ENCODE results near the gene GRIN2A.
A peak's percentile ranks its signal among the peaks of the same experiment; 100 is the strongest.

GRIN2A gene

GRCh38 chr16:10086620-10087019 lies 95.6 kb downstream of the GRIN2A start:
- no peak for DNase-seq (ENCODE audit: low read depth)

DNA sequence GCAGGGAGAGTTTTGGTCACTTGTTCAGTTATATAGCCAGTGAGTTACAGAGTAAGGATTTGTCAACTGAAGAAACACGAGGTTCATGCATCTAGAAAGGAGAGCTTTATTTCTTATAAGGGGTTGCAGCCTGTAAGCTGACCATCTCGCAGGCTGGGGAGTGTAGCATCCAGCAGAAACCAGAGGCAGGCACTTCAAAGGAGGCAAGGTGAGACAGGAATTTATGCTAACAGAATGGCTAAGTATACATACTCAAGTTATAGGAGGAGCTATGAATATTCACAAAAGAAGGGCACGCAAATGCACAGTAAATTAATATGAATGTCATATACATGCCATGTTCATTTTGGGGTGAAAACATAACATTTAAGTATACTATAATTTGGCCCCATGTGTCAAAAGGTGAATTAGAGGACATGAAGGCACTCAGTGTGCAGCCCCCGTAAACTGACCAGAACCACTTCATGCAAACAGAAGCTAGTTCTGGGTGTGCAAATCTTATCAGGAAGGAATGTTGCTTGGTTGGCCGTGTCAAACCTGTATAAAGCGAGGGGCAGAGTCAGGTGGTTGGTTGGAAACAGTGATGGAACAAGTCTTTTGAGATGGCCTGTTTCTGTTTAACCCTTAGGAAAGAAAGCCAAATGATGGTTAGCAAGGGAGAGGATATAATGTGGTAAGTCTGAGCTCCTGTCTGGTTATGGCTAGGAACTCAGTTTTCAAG lies 97.0 kb downstream of the GRIN2A start:
- no peak for DNase-seq (ENCODE audit: low read depth)

GRCh38 chr16:10083301-10083700 lies 98.9 kb downstream of the GRIN2A start:
- no peak for DNase-seq (ENCODE audit: low read depth)

DNA sequence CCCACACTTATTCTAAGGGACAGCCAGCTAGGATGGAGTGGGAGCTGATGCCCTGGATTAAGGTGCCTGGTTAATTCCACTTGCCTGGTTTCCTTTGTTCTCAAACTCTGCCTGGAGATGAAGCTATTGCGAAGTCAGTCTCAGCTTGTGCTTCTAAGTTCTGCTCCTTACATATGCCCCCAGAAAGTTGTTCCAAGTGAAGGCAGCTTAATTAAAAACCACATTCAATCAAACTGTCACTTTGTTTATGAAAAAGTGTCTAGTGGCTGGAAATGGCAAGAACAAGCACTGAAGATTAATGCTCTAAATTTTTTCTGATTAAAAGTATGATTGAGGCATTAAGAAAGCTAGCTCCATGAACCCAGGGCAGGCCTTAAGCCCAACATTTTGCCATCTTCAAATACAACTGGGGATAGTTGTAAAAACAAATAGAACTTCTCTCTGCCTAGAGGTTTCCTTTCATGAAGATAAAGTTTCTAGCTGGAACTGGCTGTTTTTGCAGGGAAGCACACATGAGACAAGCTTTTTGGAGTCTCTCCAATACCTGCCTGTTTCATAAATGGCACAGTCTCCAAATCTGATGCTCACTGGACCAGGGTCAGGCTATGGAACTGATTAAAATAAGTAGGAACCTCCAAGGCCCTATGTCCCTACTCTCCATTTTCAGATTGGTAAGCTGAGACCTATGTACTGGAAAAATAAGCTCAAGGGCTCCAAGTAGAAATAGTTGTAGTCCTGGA lies 100.9 kb downstream of the GRIN2A start:
- no peak for DNase-seq (ENCODE audit: low read depth)

- DNase-seq (ENCODE audit: low read depth): peak; percentile 76
Observed at GRCh38 chr16:10080051-10080772, 102.0 kb downstream of the GRIN2A start.

GRCh38 chr16:10078541-10078949 lies 103.7 kb downstream of the GRIN2A start:
- DNase-seq (ENCODE audit: low read depth): no peak

GRCh38 chr16:10077861-10078260 lies 104.4 kb downstream of the GRIN2A start:
- no peak for DNase-seq (ENCODE audit: low read depth)

- no peak for DNase-seq (ENCODE audit: low read depth)
Observed at GRCh38 chr16:10076037-10076436, 106.2 kb downstream of the GRIN2A start.

- no peak for DNase-seq (ENCODE audit: low read depth)
Observed at GRCh38 chr16:10070591-10070990, 111.6 kb downstream of the GRIN2A start.

- no peak for DNase-seq (ENCODE audit: low read depth)
Observed at GRCh38 chr16:10069374-10069773, 112.9 kb downstream of the GRIN2A start.

GRCh38 chr16:10067835-10068234 lies 114.4 kb downstream of the GRIN2A start:
- DNase-seq (ENCODE audit: low read depth): no peak

- no peak for DNase-seq (ENCODE audit: low read depth)
Observed at GRCh38 chr16:10067406-10067805, 114.8 kb downstream of the GRIN2A start.

DNA sequence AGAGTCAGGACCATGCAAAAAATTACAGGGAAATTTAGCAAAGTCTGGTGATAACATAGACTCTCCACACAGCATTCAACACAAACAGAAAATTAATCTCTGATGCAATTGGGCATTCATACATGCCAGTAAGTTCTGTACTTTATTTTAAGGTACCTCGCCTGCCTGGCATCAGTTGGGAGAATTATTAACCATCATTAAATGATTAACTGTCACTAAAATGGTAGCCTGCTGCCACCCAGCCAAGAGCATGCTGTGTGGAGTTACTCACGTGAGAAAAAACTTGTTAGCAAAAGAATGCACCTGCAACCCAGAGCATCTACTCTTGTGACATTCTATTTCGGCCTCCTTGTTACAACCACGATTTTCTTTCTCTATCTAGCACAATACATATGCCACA lies 117.2 kb downstream of the GRIN2A start:
- DNase-seq (ENCODE audit: low read depth): no peak

DNA sequence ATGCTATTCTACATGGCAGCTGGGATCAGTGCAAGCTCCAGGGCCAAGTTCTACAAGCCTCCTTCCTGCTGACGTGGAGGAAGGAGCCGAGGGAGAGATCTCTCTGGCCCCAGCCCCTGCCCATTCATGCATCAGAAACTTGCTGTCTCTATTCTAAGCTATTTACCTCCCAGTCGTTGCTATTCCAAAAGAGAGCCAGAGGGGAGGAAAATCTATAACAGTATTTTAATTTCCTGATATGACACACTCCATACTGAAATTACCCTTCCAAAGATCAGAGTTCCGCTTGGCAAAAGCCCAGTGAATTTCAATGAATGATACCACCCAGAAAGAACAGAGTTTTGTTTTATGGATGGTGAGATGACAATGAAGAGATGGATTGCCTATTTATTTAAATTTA lies 133.4 kb downstream of the GRIN2A start:
- DNase-seq (ENCODE audit: low read depth): no peak

DNA sequence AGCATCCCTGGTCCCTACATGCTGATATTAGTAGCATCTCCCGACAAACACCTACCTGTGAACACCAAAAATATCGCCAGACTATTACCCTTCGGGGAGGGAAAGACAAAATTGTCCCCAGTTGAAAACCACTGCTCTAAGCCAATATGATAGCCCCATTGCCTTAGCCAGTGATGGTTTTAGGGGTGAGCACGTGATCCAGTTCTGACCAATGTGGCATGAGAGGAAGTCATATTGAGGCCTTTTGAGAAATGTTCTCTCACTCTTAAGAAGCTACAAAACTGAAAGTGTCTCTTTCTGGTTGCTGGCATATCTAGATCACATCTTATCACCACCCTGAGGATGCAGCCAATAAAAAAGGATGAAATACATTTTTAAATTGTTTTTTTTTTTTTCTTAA lies 136.3 kb downstream of the GRIN2A start:
- no peak for DNase-seq (ENCODE audit: low read depth)

DNA sequence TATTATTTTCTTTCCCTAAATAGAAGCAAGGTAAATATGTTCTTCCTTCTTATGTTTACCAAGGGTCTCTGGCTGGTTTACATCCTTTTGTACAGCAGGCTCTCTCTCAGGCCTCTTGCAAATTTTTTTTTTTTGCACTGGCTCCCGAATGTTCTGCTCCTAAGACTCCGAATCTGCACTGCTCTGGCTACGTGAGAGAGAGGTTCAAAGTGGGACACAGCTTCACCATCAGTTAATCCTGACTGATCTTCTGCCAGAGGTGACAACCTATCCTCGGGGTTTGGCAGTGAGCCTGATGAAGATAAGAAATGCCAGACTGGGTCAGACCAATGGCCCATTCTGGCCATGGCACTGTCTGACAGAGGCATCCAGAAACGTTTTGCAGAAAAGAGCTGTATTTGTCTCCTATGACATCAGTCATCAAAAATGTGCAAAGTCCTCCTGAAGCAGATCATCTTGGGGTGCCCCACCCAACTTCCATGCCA lies 136.9 kb downstream of the GRIN2A start:
- no peak for DNase-seq (ENCODE audit: low read depth)

GRCh38 chr16:10040136-10041080 lies 141.8 kb downstream of the GRIN2A start:
- DNase-seq (ENCODE audit: low read depth): no peak

GRCh38 chr16:10039220-10040096 lies 142.8 kb downstream of the GRIN2A start:
- DNase-seq (ENCODE audit: low read depth): peak; percentile 3

GRCh38 chr16:10037751-10038150 lies 144.5 kb downstream of the GRIN2A start:
- peak; percentile 5 for DNase-seq (ENCODE audit: low read depth)

DNA sequence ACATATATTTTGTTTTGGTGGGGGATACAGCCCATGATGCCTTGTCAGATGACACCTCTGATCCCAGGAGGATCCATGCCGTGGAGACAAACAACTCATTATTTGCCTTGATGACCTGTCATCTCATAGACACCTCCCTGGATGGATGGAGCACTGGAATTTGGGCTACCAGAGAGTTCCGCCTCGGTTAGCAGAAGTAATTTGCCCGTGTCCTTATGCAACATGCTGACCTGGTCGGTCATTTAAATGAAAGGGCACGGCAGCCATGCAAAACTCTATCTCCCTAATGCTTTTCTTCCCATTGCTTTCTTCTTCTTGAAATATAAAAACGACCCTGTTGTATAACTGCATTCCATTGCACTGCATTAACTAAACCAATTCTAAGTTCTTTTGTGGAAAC lies 145.3 kb downstream of the GRIN2A start:
- DNase-seq (ENCODE audit: low read depth): no peak

DNA sequence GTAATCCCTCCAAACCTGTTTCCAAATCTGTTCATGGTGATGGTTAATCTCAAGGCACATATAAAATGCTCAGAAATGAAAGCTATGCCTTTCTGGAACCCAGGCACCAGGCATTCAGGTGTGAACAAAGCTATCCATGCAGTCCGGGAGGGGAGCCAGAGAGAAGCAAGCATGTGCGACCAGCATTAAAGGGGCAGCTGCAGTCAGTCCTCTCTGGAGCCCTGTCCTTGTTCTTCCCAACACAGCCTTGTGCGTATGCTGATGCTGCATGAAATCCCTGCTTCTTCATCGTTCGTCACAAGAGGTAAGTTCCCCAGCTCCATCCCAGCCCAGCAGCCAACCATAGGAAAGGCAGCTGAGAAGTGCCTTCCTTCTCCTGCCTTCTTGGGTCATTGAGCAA lies 148.7 kb downstream of the GRIN2A start:
- no peak for DNase-seq (ENCODE audit: low read depth)

Data from stromal cell of bone marrow (primary cell).